ENCODE data around the gene SCYGR1.
"Not testable (repeated sequence)": the region's sequence is repeated elsewhere in the genome, so short reads cannot be mapped to it uniquely, and the experiment has no call there.

Gene SCYGR1

DNA sequence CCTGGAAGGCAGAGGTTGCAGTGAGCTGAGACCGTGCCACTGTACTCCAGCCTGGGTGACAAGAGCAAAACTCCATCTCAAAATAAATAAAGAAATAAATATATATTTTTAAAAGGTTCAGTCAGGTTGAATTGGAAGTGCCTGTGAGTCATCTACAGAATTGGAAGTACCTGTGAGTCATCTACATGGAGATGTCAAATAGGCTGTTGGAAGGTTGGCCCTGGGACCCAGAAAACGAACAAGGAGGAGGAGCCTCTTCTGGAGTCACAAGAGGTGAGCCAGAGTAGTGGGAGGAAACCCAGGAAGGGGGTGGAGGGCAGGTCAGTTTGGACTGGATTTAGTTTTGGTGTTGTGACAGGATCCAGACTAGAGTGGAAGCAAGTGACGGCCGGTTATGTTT is 15.2 kb upstream of the SCYGR1 start:
- no peak for DNase-seq (ENCODE audit: low read depth)

DNA sequence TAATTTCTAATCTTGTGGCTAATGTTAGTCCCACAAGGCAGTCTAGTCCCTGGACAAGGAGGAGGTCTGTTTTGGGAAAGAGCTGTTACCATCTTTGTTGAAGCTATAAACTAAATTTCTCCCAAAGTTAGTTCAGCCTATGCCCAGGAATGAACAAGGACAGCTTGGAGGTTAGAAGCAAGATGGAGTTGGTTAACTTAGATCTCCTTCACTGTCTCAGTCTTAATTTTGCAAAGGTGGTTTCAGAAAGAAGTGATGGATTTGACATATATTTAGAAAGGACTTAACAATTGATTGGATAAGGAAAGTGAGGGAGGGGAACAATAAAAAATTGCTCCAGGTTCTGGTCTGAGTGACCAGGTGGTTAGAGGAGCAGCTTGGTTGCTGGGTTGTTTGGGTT is 14.6 kb upstream of the SCYGR1 start:
- DNase-seq (ENCODE audit: low read depth), result no peak

DNA sequence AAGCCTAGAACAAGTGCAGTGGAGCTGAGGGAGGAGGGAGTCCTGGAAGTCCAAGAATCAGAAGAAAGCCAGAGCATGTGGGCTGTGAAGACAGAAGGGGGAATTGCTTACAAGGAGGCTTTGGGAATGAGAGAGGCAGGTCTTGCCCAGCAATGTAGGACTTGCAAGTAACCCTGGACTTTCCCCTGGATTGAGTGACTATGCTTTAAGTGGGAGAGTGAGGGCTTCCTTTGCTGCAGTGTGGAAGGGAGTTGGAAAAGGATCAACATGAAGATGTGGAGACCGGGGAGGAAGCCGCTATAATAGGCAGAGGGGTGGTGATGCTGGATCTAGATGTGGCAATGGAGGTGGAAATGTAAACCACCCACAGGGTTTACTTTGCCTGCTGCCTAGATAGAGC is 13.8 kb upstream of the SCYGR1 start:
- DNase-seq (ENCODE audit: low read depth), result no peak

DNA sequence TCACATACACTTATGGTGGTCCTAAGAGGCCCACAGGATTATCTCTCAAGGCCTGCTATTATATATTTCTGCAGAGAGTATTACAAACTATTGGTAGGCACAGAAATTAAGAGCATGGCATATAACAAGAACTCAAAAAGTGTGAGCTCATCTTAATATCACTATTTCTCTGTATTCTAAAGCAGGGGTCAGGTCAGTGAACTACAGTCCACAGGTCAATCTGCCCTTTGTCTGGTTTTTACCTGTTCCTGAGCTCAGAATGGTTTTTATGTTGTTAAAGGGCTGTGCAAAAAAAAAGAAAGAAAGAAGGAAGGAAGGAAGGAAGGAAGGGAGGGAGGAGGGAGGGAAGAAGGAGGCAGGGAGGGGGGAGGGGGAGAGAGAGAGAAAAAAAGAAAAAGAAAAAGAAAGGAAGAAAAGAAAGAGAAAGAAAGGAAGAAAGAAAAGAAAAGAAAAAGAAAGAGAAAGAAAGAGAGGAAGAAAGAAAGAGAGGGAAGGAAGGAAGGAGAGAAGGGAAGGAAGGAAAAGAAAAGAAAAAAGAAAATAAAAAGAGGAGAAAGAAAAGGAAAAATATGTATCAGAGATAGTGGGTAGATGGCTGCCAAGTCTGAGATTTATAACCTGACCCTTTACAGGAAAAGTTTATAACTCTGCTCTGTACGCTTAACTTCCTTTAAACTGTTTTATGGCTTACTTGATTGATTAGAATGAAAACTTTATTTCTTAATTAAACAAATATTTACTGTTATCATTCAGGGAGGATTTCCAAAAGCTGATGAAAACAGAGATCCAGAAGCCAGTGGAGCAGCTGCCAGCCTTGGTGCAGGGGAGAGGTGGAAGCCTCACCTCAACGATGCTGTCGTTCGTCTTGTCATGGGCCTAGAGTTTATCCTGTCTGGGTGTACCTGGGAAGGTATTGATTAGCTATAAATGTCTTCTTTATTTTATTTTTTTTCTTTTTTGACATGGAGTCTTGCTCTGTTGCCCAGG is 11.2 kb upstream of the SCYGR1 start:
- no peak for DNase-seq (ENCODE audit: low read depth)

DNA sequence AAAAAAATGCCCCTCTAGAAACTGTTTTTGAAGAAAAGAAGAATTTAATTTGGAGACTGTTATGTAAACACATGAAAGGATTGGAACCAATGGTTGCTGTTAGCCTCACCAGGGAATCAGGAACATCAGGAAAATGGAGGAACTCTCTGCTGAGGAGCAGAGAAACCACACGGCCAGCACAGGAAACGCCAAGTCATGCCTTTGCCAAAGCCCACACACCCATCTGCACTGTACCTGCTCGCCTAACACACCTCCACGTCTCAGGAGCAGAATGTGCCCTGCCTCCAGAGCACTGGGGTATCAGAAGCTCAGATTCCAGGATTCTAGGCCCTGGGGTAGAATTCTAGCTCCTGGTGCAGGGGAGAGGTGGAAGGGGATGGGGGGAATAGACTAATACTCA is 9.8 kb upstream of the SCYGR1 start:
- no peak for DNase-seq (ENCODE audit: low read depth)

DNA sequence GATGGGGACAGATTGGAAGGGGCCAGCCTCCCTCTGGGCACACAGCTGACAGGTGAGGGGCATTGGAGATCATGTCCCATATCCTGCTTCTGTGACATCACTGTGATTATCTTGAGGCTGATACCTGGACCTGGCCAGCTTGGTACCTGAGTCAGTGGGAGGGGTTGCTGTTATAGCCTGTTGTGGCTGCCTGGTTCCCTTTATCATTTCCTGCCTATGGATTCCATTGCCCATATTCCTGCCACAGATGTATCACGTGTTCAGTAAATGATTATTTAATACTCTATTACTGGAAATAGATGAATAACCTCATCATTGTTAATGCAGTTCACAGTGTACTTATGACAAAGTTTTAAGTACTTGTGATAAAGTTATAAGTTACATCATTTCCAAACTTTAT is 7.8 kb upstream of the SCYGR1 start:
- no peak for DNase-seq (ENCODE audit: low read depth)

DNA sequence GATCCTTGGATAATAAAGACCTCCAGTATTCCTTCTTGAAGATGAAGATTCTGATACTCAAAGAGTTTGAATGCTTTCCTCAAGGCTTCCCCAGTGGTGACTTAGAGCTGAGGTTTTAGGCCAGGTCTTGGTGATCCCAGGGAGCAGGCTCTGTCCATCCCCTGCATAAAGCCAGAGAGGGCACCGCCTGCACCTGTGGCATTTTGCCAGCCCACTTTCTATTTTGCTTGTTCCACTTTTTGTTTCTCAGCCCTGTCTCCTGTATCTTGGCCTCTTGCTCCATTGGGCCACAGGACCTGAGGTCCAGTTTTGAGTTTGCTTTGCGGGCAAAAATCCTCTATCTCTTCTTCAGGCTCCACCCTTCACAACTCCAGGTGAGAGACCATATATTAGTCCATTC is 6.7 kb upstream of the SCYGR1 start:
- no peak for DNase-seq (ENCODE audit: low read depth)

DNA sequence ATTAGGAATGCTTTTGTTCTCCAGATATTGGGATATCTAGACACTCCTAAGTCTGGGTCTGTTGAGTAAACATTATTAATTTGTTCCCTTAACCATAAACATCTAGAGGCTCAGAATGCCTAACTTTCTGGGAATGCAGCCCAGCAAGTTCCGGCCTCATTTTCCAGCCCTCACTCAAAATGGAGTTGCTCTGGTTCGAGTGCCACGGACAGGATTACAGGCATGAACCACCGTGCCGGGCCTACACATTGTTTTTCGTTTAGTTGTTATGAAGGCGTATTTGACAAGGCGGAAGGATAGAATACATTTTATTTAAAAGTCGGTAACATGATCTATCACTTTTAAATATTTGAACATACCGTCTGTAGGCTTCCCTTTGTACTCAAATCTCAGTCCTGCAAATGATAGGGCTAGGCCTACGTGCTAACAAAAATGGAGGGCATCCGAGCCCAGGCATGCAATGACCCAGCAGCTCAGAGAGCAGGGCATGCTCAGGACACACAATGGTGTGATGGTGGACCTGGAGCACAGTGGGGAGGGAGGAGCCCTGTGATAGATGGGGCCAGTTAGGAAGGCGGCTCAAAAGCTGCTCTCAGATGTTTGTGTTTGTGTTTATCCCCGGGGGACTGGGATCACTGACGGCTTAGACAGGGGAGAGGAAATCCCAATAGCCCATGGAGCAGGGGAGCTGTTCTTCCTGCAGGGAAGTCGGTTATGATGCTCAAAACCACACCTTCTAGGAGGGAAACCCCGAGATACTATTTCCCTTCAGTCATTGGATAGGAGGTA is 2.9 kb upstream of the SCYGR1 start:
- no peak for DNase-seq (ENCODE audit: low read depth)

DNA sequence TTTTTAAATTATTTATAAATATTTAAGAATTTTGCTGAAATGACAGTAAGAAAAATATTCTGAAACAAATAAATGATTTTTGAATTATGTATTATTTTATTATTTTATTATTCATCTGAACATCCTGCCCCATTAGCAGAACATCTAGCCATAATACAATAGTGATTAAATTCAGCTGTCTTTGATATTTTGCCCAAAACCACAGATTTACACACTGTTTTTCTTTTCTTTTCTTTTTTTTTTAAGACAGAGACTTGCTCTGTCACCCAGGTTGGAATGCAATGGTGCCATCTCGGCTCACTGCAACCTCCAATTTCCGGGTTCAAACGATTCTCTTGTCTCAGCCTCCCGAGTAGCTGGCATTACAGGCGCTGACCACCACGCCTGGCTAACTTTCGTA is 1.9 kb upstream of the SCYGR1 start:
- DNase-seq (ENCODE audit: low read depth), result no peak

DNA sequence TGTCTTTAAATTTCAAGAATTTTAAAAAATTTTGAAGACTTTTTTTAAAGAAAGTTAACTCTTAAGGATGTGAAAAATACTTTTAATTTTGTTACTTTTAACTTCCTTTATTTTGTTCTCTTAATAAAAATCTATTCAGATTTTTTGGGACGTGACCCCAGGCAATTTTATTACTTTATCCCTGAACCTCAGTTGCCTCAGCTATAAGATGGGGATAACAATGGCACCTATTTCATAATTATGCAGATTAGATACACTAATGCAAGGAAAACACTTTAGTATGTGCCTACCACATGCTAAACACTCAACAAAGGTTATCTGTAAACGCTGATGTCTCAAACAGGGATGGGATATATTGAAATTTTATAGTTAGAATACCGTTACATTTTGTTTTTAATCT is 1.5 kb upstream of the SCYGR1 start:
- DNase-seq (ENCODE audit: low read depth), result no peak

DNA sequence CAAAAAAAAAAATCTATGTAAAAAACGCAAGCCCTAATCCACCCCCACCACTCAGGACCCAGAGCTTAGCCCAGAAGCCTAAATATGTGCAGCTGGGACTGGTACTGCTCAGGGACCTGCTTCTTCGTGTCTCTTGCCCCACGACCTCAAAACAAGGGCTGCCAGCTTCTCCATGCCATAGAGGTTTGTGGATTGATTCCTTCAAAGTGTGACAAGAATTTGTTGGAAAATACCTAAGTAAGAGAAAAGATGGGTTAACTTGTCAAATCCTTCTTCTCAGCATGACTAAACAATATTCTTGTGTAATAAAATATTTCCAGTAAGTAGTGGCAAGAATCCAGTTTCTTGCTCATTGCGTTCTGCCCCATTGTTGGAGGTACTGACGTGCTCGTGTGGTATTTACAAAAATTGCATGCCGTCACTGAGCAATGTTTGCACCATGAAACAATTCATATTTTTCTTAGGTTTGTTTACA is 825 bp upstream of the SCYGR1 start:
- DNase-seq (ENCODE audit: low read depth), result no peak

DNA sequence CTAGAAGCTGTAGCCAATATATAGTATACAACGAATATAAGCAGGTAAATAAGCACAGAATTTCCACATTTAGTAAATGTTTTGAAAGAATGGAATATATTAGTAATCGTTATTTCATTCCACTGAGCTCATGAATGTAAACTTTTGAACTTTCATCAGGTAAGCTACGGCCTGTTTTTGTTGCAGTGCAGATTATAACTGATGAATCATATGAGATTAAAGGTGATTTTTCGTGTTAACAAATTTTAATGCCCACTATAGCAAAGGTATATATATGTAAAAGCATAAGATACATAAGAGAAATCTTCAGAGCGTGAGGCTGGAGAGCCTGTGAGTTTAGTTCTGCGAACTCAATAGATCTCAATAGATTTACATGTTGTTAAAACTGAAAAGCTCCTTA is 1.1 kb downstream of the SCYGR1 start:
- no peak for DNase-seq (ENCODE audit: low read depth)

DNA sequence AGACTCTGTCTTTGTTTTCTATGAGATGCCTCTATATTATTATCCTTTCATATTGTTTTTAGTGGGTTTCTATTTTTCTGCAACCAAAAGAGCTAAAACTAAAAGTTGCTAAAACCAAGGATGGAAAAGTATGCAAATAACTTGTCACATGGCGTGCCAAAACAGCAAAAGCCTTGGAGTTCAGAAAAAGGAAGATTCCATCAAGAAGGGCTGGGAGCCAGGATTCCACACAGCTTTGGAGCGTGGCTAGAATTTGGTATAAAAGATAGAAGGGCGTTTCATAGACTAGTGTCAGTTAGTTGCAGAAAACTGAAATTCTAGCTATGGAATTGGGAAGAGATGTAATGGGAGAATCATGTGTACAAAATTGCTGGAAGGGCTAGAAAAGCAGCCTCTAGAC is 4.1 kb downstream of the SCYGR1 start:
- no peak for DNase-seq (ENCODE audit: low read depth)

DNA sequence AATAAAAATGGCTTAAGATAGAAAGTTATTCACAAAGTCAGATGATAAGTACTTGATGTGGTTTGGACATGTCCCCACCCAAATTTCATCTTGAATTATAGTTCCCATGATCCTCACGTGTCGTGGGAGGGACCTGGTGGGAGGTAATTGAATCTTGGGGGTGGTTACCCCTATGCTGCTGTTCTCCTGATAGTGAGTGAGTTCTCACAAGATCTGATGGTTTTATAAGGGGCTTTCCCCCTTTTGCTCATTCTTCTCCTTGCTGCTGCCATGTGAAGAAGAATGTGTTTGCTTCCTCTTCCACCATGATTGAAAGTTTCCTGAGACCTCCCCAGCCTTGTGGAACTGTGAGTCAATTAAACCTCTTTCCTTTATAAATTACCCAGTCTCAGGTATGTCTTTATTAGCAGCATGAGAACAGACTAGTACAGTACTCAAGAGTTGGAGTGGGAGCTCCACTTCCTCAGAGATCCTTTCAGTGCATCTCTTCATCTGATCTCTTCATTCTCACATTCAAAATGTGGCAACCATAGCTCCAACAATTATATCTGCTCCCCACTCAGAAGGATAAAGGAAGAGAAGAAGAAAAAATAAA is 5.4 kb downstream of the SCYGR1 start:
- DNase-seq (ENCODE audit: low read depth), result not testable (repeated sequence)

DNA sequence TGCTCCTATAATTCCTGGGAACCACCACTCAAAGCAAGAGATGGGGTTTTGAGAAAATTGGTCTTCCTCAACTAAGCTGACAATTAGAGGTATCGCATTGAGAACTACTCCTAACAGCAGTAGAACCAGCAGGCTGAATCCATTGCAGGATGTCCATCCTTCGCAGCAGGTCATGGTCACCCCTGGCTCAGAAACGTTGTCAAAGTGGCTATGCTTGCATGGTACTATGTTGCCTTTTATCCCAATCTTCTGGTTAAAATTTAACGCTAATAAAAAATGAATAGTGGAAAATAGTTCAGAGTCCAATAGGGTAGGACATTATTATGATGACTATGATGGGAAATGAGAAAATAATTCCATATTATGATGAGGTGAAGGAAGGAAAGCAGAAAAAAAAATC is 8.7 kb downstream of the SCYGR1 start, which contains the start of gene TM4SF20:
Gene TM4SF20 (minus strand): TSS at position 212 of the 400 bp plus-strand sequence. CDS start 38 bp downstream, at position 174.
- DNase-seq (ENCODE audit: low read depth), result no peak

DNA sequence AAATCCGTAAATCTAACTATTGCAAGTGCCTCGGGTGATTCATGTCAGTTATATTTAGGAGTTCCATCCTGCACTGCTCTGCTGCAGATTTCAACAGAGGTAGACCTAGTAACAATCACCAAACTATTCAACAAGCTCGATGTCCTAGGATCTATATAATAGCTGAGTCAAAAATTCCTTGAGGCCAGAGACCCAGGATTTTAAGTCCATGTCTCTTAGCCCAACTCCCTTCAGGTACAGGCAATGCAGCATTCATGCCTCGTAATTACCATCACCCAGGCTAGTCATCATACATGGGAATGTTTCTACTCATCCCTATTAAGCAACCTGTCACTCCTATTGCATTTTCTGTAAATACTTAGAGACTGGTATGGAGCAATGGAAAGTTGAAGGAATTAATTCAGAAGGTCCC is 9.4 kb downstream of the SCYGR1 start:
- DNase-seq (ENCODE audit: low read depth), result no peak

DNA sequence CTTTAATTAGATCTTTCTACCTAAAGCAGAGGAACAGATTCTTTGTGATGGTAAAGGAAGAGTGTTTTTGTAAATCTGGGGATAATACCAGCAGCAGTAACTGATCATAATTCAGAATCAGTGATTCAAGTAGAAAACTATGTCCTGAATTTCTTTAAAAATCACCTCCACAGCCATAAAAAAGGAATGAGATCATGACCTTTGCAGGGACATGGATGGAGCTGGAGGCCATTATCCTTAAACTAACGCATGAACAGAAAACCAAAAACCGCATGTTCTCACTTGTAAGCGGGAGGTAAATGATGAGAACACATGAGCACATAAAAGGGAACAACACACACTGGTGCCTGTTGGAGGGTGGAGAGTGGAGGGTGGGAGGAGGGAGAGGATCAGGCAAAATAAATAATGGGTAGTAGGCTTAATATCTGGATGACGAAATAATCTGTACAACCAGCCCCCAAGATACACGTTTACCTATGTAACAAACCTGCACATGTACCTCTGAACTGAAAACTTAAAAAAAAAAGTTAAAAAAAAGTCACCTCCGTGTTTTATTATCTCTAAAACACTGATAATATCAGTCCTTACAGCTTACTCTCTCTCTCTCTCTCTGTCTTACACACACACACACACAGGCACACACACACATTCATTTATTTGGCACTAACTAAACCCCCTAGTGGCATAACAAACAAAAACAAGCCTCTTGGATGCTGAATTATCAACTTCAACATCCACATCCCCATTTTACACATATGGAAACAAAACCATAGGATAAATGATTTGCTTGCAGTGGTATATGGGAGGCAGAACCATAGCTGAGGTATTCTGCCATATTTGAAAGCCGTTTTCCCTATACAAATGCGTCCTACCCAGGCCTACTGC is 10.0 kb downstream of the SCYGR1 start:
- no peak for DNase-seq (ENCODE audit: low read depth)

DNA sequence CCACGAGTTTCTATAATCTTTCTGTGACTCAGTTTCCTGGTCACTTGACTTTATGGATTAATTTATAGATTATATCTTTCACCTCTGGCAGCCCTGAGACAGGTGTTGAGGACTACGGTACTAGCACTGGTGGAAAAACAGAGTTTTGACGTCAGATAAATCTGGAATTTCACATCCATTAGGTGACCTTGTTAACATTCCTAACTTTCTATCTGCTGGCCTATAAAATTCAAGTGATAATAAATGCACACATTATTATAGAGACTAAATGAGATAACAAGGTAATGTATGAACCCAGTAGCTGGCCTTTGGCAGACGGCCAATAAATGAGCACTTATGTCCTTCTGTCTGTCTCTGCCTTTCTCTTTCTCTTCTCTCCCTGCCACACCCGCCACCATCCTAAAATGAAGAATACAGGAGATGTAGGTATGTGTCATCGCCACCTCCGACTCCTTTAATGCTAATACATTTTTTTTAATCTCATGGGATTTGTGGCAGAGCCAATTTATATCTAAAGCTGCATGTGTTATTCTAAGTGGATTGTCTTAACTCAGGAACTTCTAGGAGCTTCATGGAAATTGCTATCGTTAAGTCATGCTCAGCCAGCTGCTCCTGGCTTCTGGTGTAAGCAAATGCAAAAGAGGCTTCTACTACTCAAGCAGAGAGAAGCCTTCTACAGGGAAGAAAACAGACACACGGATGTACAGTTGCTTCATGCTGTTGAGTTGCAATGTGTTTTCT is 10.9 kb downstream of the SCYGR1 start:
- DNase-seq (ENCODE audit: low read depth), result no peak

DNA sequence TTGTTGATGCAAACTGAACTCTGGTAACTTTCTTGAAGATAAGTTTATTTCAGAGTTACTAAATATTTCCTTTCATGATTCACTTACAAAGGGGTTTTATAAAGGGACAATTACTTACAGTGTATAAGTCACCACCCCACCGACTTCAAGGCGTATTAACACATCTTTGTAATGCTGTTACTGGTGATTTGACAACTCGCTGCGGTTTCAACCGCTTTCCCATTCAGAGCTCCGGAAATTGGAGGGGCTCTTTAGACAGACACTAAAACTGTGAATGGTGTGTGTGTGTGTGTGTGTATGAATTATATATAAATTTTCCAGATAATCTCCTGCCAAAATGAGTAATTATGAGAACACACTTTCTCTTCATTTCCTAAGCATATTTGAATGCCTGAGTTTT is 13.6 kb downstream of the SCYGR1 start:
- no peak for DNase-seq (ENCODE audit: low read depth)

DNA sequence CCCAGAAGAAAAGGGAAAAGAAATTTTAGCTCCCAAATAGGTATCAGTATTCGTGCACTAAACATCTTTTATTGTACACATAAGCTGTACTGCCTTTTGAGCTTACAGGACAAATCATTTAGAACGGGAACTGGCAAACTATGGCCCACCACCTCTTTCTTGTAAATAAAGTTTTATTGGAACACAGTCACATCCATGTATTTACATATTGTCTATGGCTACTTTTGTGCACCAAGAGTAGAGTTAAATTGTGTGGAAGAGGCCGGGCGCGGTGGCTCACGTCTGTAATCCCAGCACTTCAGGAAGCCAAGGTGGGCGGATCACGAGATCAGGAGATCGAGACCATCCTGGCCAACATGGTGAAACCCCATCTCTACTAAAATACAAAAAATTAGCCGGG is 14.4 kb downstream of the SCYGR1 start:
- DNase-seq (ENCODE audit: low read depth), result no peak

DNA sequence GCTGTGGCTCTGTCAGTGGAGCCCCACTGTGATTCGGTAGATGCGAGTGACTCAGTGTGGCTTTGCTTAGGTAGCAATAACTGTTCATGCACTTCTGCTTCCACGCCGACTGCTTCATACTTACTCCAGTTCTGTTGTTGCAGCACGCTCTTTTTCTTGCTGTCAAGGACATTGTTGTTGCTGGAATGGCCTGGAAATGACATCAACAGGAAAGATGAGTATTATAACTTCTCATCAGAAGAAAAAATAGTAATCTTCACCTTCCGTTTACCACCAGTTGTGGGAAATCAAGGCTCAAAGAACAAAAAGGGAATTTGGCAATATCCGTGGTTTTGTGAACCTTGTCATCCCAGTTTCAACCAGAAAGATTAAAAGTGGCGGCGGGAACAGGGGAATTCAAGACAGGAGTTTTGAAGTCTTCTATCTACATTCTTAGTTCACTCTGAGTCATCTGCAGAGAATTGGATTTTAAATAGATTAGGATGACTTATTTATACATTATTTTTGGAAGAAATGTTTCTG is 16.9 kb downstream of the SCYGR1 start:
- DNase-seq (ENCODE audit: low read depth), result no peak

Measured in stimulated activated CD8-positive, alpha-beta memory T cell treated with anti-CD3 and anti-CD28 coated beads, Interleukin-12 subunit alpha, Interleukin-12 subunit beta, amount 100 ng/mL, for 1 hour (primary cell).